KOPT-K1 (cell line): Measurements from ENCODE around the gene BBLN.
A peak's percentile ranks its signal among the peaks of the same experiment; 100 is the strongest.
"Not testable (repeated sequence)": the region's sequence is repeated elsewhere in the genome, so short reads cannot be mapped to it uniquely, and the experiment has no call there.

Source experiments
- H3K27ac ChIP-seq: fragments of 200-600 bp; sonication (generic); 2 replicates; pipeline ENCODE4 v1.5.1; 2016; ENCODE audit warnings: antibody characterized with exemption, mild to moderate bottlenecking, low read depth, low read length; ENCODE audit not compliant: poor library complexity, severe bottlenecking
- H3K36me3 ChIP-seq: fragments of 200-600 bp; sonication (generic); 2 replicates; pipeline ENCODE4 v1.5.1; 2017; ENCODE audit warnings: antibody characterized with exemption, mild to moderate bottlenecking, low read length, moderate library complexity; ENCODE audit not compliant: insufficient read depth
- H3K9me3 ChIP-seq: fragments of 200-600 bp; sonication (generic); 2 replicates; pipeline ENCODE4 v1.5.1; 2017; ENCODE audit warnings: antibody characterized with exemption, low read length, mild to moderate bottlenecking; ENCODE audit not compliant: insufficient read depth, poor library complexity, severe bottlenecking

Gene BBLN

GRCh38 chr9:128121466-128121810 is 38.6 kb upstream of the BBLN start:
- H3K9me3 ChIP-seq, result no peaks in the 10 kb centered on the region
- H3K36me3 ChIP-seq, result peaks cover 62% of the 10 kb centered on the region; the same call in 1 of the 2 replicates
- no peak overlapping the region for H3K27ac ChIP-seq

- Histone ChIP-seq H3K9me3 (no peaks in the 10 kb centered on the region), H3K27ac (no peak overlapping the region), H3K36me3 (peaks cover 60% of the 10 kb centered on the region; the same call in 1 of the 2 replicates)
These were observed 37.9 kb upstream of the BBLN start for GRCh38 chr9:128121924-128122808.

GRCh38 chr9:128122809-128123175 is 37.3 kb upstream of the BBLN start:
- peaks cover 60% of the 10 kb centered on the region; the same call in 1 of the 2 replicates for H3K36me3 ChIP-seq
- H3K27ac ChIP-seq, result no peak overlapping the region
- no peaks in the 10 kb centered on the region for H3K9me3 ChIP-seq

- H3K36me3 ChIP-seq, result peaks cover 60% of the 10 kb centered on the region; the same call in 1 of the 2 replicates
- H3K9me3 ChIP-seq, result no peaks in the 10 kb centered on the region
- H3K27ac ChIP-seq, result no peak overlapping the region
These were observed 36.5 kb upstream of the BBLN start for GRCh38 chr9:128123451-128124080.

GRCh38 chr9:128124451-128124850 is 35.6 kb upstream of the BBLN start:
- Histone ChIP-seq H3K9me3 (no peaks in the 10 kb centered on the region), H3K36me3 (peaks cover 60% of the 10 kb centered on the region; the same call in 1 of the 2 replicates), H3K27ac (no peak overlapping the region)

GRCh38 chr9:128124873-128125579 is 35.0 kb upstream of the BBLN start:
- Histone ChIP-seq H3K27ac (no peak overlapping the region), H3K9me3 (no peaks in the 10 kb centered on the region), H3K36me3 (peaks cover 59% of the 10 kb centered on the region; the same call in 1 of the 2 replicates)

- no peaks in the 10 kb centered on the region for H3K9me3 ChIP-seq
- H3K27ac ChIP-seq, result peak overlapping the region; percentile 9
- H3K36me3 ChIP-seq, result peaks cover 52% of the 10 kb centered on the region; the same call in 1 of the 2 replicates
These were observed 34.3 kb upstream of the BBLN start for GRCh38 chr9:128125580-128126354.

GRCh38 chr9:128127568-128127989 is 32.5 kb upstream of the BBLN start, which contains the start of gene PTGES2:
Gene PTGES2, minus strand, starts transcription at chr9:128127729. Its CDS starts 12 bp downstream, at chr9:128127717.
- Histone ChIP-seq H3K27ac (peak within 1 kb of the TSS; percentile 95), H3K36me3 (peaks cover 34% of the 10 kb centered on the region; the same call in 1 of the 2 replicates), H3K9me3 (no peaks in the 10 kb centered on the region)

GRCh38 chr9:128127990-128128835 is 31.9 kb upstream of the BBLN start:
- Histone ChIP-seq H3K9me3 (no peaks in the 10 kb centered on the region), H3K36me3 (peaks cover 27% of the 10 kb centered on the region; the same call in 1 of the 2 replicates), H3K27ac (peak overlapping the region; percentile 95)

GRCh38 chr9:128128836-128129590 is 31.1 kb upstream of the BBLN start:
- H3K36me3 ChIP-seq, result peaks cover 21% of the 10 kb centered on the region; the same call in 1 of the 2 replicates
- no peaks in the 10 kb centered on the region for H3K9me3 ChIP-seq
- H3K27ac ChIP-seq, result peak overlapping the region; percentile 95

- H3K9me3 ChIP-seq, H3K27ac ChIP-seq: not testable (repeated sequence)
These were observed 30.0 kb upstream of the BBLN start for GRCh38 chr9:128129976-128130590.

GRCh38 chr9:128130651-128131050 is 29.4 kb upstream of the BBLN start:
- not testable (repeated sequence) for H3K9me3 ChIP-seq, H3K27ac ChIP-seq, H3K36me3 ChIP-seq

More at GRCh38 chr9:128129976-128130590, 30.0 kb upstream of the BBLN start:
- H3K36me3 ChIP-seq, result not testable (repeated sequence)

GRCh38 chr9:128131346-128131745 is 28.7 kb upstream of the BBLN start:
- H3K27ac ChIP-seq, H3K36me3 ChIP-seq, H3K9me3 ChIP-seq: not testable (repeated sequence)
